CD4-positive, alpha-beta T cell treated with Interleukin-15 for 4 hours (primary cell): ENCODE results near the gene BCO1.
"Not testable (repeated sequence)": the region's sequence is repeated elsewhere in the genome, so short reads cannot be mapped to it uniquely, and the experiment has no call there.

Experiments
- DNase-seq: peaks from one replicate; pipeline ENCODE4 v3.0.0-alpha.2; 2020; ENCODE audit warnings: low spot score

Gene BCO1

GRCh38 chr16:81238296-81239011, at the start of gene BCO1:
TSS of gene BCO1 (plus strand) at chr16:81238689. CDS start at chr16:81238909, 220 bp downstream.
- DNase-seq = no peak

GRCh38 chr16:81189100-81189664, 49.3 kb upstream of the BCO1 start:
- DNase-seq = no peak

- no peak for DNase-seq
Measured at GRCh38 chr16:81190667-81191066, 47.8 kb upstream of the BCO1 start.

DNA sequence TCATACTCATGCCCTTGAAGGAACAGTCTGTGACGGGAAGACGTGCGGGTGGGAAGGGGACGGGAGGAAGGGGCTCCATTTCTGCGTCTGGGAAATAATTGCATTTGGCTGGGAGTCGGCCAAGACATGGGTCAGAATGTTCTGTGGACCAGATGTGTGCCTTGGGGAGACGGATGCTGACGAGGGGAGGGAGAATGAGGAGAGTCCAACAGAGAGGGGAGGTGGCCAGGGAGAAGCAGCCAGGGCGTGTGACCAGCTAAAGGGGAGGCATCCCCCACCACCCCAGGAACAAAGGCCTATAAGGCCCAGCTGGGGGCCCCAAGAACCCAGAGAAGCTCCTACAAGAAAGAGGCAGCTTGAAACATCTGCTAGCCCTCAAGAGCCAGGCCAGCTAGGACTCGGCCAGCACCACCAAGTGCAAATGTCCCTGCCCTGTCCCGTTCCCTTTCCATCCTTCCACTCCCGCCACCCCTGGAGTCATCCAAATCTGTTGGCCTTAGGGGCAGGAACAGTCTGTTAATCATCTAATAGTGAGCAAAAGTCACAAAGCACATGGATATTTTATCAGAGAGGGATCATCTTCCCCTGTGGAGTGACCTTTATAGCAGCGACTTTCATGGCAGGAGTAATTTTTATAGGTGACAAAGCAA, 42.5 kb upstream of the BCO1 start:
- DNase-seq = no peak

DNA sequence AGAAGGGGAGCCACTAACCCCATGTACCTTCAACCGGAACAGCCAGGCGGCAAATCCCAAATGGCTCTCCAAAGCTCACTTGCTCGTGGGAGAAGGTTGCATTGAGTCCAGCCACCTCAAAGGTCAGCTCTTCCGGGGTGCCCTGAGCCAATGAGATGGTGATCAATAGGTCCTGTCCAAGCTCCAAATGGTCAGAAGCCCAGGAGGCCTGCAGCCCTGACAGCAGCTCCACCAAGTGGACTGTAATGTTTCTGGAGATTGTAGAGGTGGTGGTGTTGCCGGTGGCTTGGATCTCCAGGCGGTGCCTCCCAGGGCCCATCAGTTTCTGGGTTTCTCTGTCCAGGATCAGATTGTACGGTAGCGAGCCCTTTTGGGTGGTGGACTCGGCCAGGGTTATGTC, 39.9 kb upstream of the BCO1 start:
- DNase-seq = no peak

GRCh38 chr16:81201267-81201666, 37.2 kb upstream of the BCO1 start:
- no peak for DNase-seq

DNA sequence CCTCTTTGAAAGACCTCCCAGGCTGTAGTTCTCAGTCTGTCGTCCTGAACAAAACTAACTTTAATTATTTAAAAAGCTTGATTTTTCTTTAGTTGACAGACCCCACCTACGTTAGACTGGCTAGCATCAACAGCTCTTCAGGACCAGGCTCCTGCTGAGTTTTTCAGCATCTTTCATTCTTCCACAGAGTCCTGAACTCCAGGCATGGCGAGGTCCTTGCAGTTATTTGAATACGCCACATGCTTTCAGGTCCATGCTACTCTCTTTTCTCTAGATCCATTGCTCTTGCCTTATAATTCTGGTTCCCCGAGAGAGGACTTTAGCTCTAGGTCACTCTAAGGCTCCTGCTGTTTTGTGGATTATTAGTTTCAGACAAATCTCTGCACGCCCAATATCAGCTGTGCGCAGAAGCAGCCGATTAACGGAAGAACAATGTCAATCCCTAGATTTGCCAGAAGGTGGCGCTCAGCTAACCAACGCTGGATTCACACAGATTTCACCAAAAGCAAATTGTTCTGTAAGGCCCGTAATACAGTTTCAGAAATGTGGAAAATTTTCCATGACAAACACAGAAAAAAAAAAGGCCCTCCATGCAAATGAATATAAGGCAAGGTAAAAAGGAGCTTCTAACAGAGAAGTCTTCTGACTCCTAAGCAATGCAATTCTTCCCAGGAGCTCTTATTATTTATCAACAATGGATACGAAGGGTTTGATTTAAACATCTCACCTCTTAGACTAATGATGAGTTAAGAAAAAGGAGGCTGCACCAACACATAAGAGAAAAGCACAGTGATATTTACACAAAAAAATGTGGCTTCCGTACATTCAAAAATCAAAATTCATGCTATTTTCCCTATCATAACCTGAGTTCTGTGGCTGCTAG, 33.5 kb upstream of the BCO1 start:
- DNase-seq = peak; percentile 13

DNA sequence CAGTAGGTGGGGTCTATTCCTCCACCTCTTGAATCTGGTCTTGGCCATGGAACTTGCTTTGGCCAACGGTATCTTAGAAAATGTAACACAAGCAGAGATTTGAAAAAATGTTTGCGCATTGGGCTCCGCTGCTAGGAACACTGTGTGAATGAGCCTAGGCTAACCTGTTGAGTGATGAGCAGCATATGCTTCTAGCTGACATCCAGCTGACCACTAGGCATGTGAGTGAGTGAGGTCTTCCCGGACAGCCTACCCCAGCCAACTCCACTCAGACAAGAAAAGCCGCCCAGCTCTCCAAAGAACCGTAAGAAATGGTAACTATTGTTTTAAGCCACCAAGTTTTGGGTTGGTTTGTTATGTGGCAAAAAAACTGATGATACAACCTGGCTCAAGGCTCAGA, 31.4 kb upstream of the BCO1 start:
- no peak for DNase-seq

DNA sequence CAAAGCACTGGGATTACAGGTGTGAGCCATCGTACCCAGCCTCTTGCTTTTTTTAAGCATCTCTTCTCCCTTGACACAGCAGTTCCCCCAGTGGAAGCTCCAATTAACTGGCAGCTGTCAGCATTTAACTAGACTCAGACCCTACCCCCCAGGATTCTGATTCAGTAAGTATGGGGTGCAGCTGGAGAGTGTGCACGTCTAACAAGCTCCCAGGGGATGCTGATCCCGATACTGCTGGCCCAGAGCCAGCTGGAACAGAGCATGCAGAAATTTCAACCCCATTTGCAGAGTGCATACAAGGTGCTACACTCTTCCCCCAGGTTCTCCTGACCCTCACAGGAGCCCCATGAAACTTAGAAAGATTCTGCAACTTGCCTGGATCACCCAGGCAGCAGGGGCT, 27.7 kb upstream of the BCO1 start:
- DNase-seq = no peak

GRCh38 chr16:81212830-81213465, 25.5 kb upstream of the BCO1 start:
- DNase-seq = no peak

- DNase-seq = no peak
Measured at GRCh38 chr16:81214745-81215166, 23.7 kb upstream of the BCO1 start.

DNA sequence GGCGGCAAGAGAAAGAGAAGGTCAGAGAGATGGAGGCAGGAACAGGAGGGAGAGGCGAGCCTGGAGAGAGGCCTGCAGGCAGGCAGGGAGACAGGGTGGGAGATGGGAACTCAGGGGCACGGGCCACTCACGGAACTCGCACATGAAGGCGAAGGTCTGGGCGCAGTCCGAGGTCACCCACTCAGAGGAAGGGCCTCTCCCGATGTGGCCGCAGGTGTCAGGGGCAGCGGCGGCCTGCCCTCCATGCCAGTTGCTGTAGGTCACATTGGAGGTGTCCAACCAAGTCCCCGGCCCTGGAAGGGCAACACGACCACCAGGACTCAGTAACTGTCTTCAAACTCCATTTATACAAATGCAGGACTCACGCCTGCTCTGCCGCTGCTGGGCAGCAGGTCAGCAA, 22.4 kb upstream of the BCO1 start:
- DNase-seq = no peak

DNA sequence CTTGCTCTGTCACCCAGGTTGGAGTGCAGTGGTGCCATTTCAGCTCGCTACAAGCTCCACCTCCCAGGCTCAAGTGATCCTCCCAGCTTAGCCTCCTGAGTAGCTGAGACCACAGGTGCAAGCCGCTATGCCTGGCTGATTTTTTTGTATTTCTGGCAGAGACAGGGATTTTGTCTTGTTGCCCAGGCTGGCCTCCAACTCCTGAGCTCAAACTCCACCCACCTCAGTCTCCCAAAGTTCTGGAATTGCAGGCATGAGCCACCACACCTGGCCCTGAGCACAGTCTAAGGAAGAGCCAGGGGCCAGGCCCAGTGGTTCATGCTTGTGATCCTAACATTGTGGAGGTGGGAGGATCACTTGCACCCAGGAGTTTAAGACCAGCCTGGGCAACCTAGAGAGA, 21.8 kb upstream of the BCO1 start:
- DNase-seq = no peak

DNA sequence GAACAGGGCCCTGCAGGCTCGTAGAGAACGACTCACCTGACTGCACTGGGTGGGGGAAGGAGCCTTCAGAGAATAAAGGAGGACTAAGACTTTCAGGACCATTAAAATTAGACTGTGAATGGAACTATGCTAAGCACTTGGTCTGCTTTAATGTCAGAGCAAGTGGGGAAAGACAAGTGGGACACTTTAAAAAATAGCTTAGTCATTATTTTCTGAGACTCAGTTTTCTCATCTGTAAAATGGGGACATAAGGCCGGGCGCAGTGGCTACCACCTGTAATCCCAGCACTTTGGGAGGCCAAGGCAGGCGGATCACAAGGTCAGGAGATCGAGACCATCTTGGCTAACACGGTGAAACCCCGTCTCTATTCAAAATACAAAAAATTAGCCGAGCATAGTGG, 19.3 kb upstream of the BCO1 start:
- DNase-seq = no peak

DNA sequence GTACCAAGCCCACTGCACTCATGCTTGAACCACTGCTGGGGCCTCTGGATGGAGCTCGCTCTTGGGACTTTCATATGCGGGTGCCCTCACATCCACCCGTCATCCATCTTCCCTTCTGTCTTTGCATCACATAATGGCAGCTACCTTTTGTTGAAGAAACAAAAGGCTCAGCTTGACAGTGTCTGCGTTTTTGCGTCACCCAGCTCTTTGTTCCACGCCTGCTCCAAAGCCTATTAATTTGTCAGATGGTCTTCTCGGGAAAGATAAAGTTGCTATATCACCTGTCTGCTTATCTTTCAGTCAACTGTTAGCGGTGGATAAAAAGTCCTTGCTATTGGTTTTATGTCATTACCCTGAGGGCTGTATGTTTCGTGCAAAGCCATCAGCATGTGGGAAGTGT, 18.1 kb upstream of the BCO1 start:
- no peak for DNase-seq

DNA sequence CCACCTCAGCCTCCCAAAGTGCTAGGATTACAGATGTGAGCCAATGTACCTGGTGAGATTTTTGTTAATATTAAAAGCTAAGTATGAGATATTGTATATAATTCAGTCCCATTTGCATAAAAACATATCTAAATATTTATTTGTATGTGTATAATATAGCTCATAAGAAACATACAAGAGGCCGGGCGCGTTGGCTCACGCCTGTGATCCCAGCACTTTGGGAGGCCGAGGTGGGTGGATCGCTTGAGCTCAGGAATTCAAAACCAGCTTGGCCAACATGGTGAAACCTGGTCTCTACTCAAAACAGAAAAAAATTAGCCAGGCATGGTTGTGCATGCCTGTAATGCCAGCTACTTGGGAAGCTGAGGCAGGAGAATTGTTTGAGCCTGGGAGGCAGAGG, 16.8 kb upstream of the BCO1 start:
- DNase-seq = no peak

DNA sequence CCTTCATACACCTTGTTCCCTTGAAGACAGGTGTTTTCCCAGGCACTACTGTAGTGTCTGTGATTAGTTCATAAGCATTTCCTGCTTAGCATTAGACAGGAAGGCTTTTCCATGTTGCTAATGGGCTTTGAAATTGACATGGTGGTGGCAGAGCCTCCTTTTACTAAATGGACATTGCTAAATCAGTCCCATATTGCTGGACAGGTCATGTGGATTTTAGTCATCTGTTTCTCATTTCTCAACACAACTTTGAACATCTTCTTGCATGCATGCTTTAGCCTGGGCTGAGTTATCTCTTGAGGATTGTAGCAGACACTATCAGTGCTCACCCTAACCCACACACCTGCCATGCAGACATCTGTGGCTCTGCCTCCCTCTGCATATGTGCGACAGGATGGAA, 13.7 kb upstream of the BCO1 start:
- no peak for DNase-seq

DNA sequence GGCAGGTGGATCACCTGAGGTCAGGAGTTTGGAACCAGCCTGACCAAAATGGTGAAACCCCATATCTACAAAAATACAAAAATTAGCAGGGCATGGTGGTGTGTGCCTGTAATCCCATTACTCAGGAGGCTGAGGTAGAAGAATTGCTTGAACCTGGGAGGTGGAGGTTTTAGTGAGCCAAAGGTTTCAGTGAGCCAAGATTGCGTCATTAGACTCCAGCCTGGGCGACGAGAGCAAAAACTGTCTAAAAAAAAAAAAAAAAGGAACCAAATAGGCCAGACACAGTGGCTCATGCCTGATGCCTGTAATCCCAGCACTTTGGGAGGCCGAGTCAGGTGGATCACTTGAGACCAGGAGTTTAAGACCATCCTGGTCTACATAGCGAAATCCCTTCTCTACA, 12.8 kb upstream of the BCO1 start:
- DNase-seq = not testable (repeated sequence)

GRCh38 chr16:81227785-81228184, 10.7 kb upstream of the BCO1 start:
- DNase-seq = no peak

DNA sequence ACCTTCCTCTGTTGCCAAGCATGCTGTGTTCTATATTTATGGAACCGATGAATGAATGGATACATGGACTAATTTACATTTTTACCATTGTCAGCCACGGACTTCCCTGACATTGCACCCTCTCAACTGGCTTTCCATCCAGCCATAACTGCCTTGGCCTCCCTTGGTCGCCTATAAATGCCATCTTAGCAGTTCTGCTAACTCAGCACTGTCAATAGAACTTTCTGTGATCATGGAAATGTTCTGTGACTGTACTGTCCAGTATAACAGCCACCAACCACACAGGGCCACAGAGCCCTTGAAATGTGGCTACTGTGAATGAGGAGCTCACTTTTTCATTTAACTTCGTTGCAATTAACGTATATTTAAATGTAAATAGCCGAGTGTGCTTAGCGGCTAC, 8.7 kb upstream of the BCO1 start:
- DNase-seq = no peak

DNA sequence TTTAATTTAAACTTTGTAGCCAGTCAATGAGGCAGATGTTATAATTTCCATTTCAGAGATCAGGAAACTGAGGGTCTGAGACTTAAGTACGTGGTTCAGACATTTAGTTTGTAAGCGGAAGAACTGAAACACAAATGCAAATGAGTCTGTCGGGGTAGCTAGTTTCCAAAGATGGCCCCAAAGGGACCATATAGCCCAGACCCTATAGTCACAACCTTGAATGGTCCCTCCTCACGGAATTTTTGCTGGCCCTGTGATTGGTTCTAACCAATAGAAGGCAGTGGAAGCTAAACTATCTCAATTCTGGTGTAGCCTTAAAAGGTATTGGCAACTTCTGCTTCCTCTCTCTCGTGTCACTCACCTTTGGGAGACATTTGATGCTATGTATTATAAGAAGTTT, 7.5 kb upstream of the BCO1 start:
- DNase-seq = no peak

- no peak for DNase-seq
Measured at GRCh38 chr16:81232740-81233367, 5.6 kb upstream of the BCO1 start.
